SK-N-DZ (cell line): ENCODE data around the gene ZSWIM1. TPM values are rescaled to one million over a fixed set of nuclear protein-coding genes. Genes with fewer than 3 reads are reported as not detected.
A peak's percentile ranks its signal among the peaks of the same experiment; 100 is the strongest.

Source experiments
- DNase-seq: peaks from one replicate; pipeline ENCODE4 v3.0.0-alpha.2; 2015; ENCODE audit warnings: low spot score
- polyA plus RNA-seq, 2 experiments: library from polyadenylated mRNA; depleted of rRNA; stranded (reverse); fragments of >200 nt; gene quantifications; 2 replicates each; pipeline ENCODE4 v1.2.3, GENCODE V29; 2014

ZSWIM1 gene
- polyA plus RNA-seq (2014; cell fraction: cytosol; rRNA removed) = 9.1 and 9.7 TPM in 2 replicates
- 5.1 and 9.4 TPM in 2 replicates for polyA plus RNA-seq (2014; cell fraction: nucleus; rRNA removed)

DNA sequence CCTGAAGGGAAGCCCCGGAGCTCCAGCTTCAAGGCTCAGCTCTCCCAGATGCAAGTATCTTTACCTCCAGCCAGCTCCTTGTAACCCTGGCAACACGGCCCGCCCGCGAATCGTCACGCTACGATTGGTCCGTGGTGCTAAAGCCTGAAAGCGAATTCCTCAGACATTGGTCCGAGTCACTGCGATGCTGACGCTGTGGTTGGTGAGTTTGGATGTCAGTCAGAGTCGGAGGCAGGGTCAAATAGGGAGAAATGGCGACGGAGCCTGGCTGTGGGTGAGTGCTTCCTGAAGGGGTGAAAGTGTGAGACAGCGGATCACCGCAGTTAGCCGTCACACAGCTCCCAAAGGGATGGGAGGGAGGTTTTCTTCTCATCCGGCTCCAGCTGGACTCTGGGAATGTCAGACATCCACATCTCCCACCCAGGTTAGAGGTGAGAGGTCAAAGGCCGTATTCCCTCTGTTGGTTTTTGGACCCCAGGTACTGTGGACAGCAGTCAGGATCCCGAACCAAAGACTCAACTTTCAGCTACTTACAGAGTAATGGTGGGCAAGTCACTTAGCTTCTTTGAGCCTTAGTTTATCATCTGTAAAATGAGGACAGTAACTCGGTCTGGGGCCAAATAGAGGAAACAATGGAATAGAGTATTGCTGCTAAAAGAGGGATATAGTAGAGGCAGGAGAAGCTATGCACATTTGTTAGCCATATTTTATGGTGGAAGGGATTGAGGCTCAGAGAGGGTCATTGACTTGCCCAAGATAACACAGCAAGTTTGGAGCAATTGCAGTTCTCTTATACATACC is at the start of gene ZSWIM1:
TSS of gene ZSWIM1 (plus strand) at position 240 of the 801 bp plus-strand sequence. CDS start 1,366 bp downstream, outside the sequence.
- peak; percentile 100 for DNase-seq

- DNase-seq = no peak
These were observed 48.4 kb upstream of the ZSWIM1 start for GRCh38 chr20:45832619-45833018.

DNA sequence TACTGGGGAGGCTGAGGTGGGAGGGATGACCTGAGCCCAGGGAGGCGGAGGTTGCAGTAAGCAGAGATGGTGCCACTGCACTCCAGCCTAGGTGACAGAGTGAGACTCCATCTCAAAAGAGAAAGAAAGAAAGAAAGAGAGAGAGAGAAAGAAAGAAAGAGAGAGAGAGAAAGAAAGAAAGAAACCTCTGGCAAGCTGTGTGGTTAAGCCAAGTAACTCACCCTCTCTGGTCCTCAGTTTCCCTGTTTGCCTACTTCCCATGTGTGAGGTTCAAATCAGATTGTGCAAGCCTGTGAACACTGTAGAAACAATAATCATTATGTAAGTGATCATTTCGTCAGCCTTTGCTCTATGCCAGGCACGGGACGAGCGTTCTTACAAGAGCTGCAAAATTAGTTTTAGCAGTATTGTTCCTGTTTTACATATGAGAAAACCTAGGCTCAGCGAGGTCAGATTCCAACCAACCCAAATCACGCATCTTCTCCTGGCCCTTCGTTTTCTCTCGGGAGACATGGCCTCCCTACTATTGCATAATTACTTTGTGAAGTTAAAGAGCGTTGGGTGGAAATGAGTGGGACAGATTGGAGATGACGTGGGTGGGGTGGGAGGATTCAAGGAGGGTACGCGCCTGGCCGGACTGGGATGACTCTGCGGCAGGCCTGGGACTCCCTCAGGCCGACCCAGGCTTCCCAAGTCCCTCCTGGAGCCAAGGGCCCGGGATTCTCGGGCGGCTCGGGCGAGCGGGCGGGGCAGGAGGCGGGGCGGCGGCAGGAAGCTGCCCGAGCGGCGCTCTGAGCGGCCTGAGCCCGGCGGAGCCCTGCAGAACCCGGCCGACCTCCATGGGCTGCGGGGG is 47.8 kb upstream of the ZSWIM1 start, which contains the start of gene SNX21:
TSS of gene SNX21 (plus strand) at position 770 of the 853 bp plus-strand sequence. CDS start 121 bp downstream, outside the sequence.
- peak; percentile 90 for DNase-seq

GRCh38 chr20:45833883-45834796 is 46.9 kb upstream of the ZSWIM1 start:
- DNase-seq = peak; percentile 87

GRCh38 chr20:45834797-45835161 is 46.2 kb upstream of the ZSWIM1 start:
- no peak for DNase-seq

DNA sequence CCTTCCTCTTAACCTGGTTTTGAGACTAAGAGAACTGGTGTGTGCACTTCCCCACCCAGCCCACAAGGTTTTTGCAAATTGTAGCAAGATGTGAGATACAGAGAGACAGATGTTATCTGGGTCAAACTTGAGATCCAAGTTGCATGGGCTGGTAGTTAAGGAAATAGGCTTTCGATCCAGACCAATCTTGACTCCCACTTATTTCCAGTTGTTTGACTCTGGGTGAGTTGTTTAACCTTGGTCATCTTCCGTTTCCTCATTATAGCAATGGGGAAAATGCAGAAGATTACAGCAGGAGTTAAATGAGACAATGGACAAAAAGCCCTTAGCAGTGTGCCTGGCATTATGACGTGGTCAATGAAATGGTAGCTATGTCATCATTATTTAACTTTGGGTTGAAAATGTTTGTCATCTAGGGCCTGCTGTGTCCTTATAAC is 45.7 kb upstream of the ZSWIM1 start:
- DNase-seq = no peak

GRCh38 chr20:45835825-45836224 is 45.2 kb upstream of the ZSWIM1 start:
- DNase-seq = no peak

- peak; percentile 63 for DNase-seq
These were observed 44.2 kb upstream of the ZSWIM1 start for GRCh38 chr20:45836841-45837240.

DNA sequence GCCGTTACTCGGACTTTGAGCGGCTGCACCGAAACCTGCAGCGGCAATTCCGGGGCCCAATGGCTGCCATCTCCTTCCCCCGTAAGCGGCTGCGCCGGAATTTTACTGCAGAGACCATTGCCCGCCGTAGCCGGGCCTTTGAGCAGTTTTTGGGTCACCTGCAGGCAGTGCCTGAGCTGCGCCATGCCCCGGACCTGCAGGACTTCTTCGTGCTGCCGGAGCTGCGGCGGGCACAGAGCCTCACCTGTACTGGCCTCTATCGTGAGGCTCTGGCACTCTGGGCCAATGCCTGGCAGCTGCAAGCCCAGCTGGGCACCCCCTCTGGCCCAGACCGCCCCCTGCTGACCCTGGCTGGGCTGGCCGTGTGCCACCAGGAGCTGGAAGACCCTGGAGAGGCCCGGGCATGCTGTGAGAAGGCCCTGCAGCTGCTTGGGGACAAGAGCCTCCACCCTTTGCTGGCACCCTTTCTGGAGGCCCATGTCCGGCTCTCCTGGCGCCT is 40.3 kb upstream of the ZSWIM1 start:
- no peak for DNase-seq

- no peak for DNase-seq
These were observed 39.5 kb upstream of the ZSWIM1 start for GRCh38 chr20:45841407-45842129.

DNA sequence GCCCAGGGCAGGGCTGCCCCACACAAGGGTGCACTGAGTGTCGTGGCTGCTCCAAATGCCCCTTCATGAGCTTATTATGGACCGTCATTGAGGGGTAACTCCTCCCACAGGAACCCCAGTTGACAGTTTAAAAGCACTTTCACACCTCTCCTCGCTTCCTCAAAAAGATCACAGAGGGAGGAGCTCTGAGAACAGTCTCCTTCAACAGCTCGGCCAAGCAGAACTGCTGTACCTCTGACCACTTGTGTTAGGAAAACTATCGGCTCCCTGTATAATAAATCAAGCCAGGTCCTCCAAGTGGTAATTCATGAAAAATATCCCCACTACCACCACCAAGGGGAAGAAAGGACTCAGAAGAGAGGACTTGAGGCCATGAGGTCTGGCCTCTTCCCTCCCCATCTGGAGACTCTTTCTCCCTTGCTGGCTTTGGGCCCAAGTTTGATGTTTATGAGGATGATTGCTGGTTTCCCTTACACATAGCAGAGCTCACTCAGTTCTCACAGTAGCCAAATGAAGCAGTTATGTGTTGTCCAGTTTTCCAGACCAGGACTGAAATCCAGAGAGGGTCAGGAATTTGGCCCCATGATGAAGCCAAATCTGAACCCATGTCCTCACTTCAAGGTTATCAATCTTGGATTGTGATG is 38.7 kb upstream of the ZSWIM1 start:
- DNase-seq = no peak

- DNase-seq = no peak
These were observed 37.5 kb upstream of the ZSWIM1 start for GRCh38 chr20:45843506-45843905.

DNA sequence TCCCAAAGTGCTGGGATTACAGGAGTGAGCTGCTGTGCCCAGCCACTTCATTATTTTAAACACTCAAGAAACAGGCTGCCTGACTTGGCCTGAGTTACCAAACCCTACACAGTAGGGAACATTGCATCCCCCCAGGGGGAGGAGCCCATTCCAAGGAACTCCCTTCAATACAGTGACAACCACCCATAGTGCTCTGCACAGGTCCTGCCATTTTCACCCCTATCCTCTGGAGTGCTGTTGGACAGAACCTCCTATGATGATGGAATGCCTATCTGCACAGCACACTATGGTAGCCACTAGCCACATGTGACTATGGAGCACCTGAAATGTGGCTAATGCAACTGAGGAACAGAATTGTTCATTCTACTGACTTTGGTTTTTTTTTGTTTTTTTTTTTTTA is 35.6 kb upstream of the ZSWIM1 start:
- DNase-seq = no peak

GRCh38 chr20:45848421-45848820 is 32.6 kb upstream of the ZSWIM1 start:
- DNase-seq = no peak

- no peak for DNase-seq
These were observed 32.0 kb upstream of the ZSWIM1 start for GRCh38 chr20:45848969-45849582.

- no peak for DNase-seq
These were observed 30.8 kb upstream of the ZSWIM1 start for GRCh38 chr20:45850238-45850637.

GRCh38 chr20:45850926-45851325 is 30.1 kb upstream of the ZSWIM1 start:
- DNase-seq = no peak

DNA sequence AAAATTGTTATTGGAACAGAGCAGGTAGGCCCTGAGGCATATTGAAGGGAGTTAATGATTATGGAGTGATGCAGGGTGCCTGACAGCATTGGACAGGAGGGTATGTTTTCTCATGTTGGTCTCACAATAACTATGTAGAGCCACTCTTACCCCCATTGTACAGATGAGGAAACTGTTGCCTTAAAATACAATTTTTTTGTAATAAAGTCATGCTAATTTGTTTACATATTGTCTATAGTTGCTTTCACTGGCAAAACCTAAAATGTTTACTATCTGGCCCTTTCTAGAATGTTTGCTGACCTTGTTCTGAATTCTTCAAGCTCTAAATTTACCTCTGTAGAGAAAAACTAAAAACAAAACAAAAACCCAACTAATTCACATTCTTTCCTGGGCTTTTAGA is 29.5 kb upstream of the ZSWIM1 start:
- DNase-seq = no peak

DNA sequence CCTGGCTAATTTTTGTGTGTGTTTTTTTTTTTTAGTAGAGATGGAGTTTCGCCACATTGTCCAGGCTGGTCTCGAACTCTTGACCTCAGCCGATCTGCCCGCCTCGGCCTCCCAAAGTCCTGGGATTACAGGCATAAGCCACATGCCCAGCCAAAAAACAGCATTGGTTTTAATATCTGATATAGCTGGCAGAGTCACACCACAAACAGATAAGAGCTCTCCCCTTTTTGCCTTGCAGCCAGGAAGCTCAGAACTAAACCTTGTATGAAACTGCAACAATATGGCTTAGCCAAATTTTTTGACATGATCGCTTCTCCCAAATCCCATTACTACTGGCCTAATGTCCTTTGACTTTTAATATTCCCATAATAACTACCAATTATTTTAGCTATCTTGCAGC is 28.7 kb upstream of the ZSWIM1 start:
- DNase-seq = no peak
